Tibial artery (tissue), 4 donors: ENCODE results near the gene TFPI2.
A peak's percentile ranks its signal among the peaks of the same experiment; 100 is the strongest.
"Not testable (repeated sequence)": the region's sequence is repeated elsewhere in the genome, so short reads cannot be mapped to it uniquely, and the experiment has no call there.

ENCODE experiments used
- DNase-seq, 2 donors: peaks; one replicate each; pipeline ENCODE4 v3.0.0-alpha.2; 2019
- H3K27ac ChIP-seq, 2 donors: fragments of 200-600 bp; sonication (generic) in 1 of 2; 1 replicate in 1 of 2; 2 replicates in 1 of 2; pipeline ENCODE4 v1.5.1; 2018 to 2019; ENCODE audit warnings: mild to moderate bottlenecking in 1 of 2
- H3K27me3 ChIP-seq, 2 donors: fragments of 200-600 bp; sonication (generic) in 1 of 2; one replicate each; pipeline versions ENCODE4 v1.5.1 to v1.6.0; 2016 to 2019
- H3K36me3 ChIP-seq, 3 donors: fragments of 200-600 bp; sonication (generic) in 2 of 3; one replicate each; pipeline ENCODE4 v1.5.1; 2016 to 2019; ENCODE audit warnings: mild to moderate bottlenecking in 2 of 3
- H3K4me1 ChIP-seq, 4 donors: fragments of 200-600 bp; sonication (generic) in 2 of 4; 1 replicate in 3 of 4; 2 replicates in 1 of 4; pipeline ENCODE4 v1.5.1; 2016 to 2019
- H3K4me3 ChIP-seq, 2 donors: fragments of 200-600 bp; sonication (generic) in 1 of 2; 1 replicate in 1 of 2; 2 replicates in 1 of 2; pipeline ENCODE4 v1.5.1; 2018 to 2019; ENCODE audit warnings: mild to moderate bottlenecking in 2 of 2
- H3K9me3 ChIP-seq, 3 donors: fragments of 200-600 bp; sonication (generic) in 1 of 3; one replicate each; pipeline ENCODE4 v1.5.1; 2016 to 2019
- CTCF ChIP-seq, 2 experiments: fragments of 200-600 bp in 1 of 2; fragments of 450-650 bp in 1 of 2; IDR thresholded peaks; one replicate each; pipeline ENCODE4 v1.5.1; 2017 to 2019; ENCODE audit warnings: antibody characterized with exemption in 2 of 2, mild to moderate bottlenecking in 1 of 2, moderate library complexity in 1 of 2
- intact Hi-C: fragments of 100-400 bp; cut with DNase I; formaldehyde crosslinking; loops from one replicate; pipeline ENCODE4 v1.15.0; 2023; ENCODE audit warnings: low total_unique reads

The TFPI2 gene

GRCh38 chr7:93921607-93922566, 31.3 kb upstream of the TFPI2 start, which contains the start of gene GNG11:
TSS of gene GNG11 (plus strand) at chr7:93921735. CDS start at chr7:93922138, 403 bp downstream.
- Histone ChIP-seq H3K4me1 (peaks cover 0 to 31% (median 7%) of the 10 kb centered on the region in 4 donors), H3K36me3 (no peaks in the 10 kb centered on the region), H3K27me3 (no peaks in the 10 kb centered on the region), H3K9me3 (no peaks in the 10 kb centered on the region), H3K4me3 (peak within 1 kb of the TSS; percentile 61 to 68), H3K27ac (peak within 1 kb of the TSS; percentile 87 to 91)
- TF ChIP-seq CTCF (IDR thresholded peaks at IDR 0.05) = no peak
- peak; percentile 72 to 88 for DNase-seq
- intact Hi-C loops = no loop called here

GRCh38 chr7:93921186-93921585, 30.6 kb upstream of the TFPI2 start:
- DNase-seq = no peak
- Histone ChIP-seq H3K27ac (peak overlapping the region; percentile 87 to 91), H3K4me3 (peak overlapping the region; percentile 61 to 68), H3K27me3 (no peaks in the 10 kb centered on the region), H3K9me3 (no peaks in the 10 kb centered on the region), H3K36me3 (no peaks in the 10 kb centered on the region), H3K4me1 (peaks cover 0 to 25% (median 6%) of the 10 kb centered on the region in 4 donors)
- intact Hi-C loops = no loop called here
- no peak for TF ChIP-seq CTCF (IDR thresholded peaks at IDR 0.05)

- H3K27me3 ChIP-seq = no peaks in the 10 kb centered on the region
- no peaks in the 10 kb centered on the region for H3K36me3 ChIP-seq
- H3K4me1 ChIP-seq = peaks cover 0 to 25% (median 6%) of the 10 kb centered on the region in 4 donors
- H3K27ac ChIP-seq = peak overlapping the region; percentile 87 to 91
- no peak for TF ChIP-seq CTCF (IDR thresholded peaks at IDR 0.05)
- intact Hi-C loops = no loop called here
- H3K9me3 ChIP-seq = no peaks in the 10 kb centered on the region
- DNase-seq = no peak
- no peak overlapping the region for H3K4me3 ChIP-seq
Measured at GRCh38 chr7:93920496-93921182, 30.1 kb upstream of the TFPI2 start.

- intact Hi-C loops, H3K4me3 ChIP-seq, H3K27me3 ChIP-seq, DNase-seq, H3K27ac ChIP-seq, H3K36me3 ChIP-seq, H3K9me3 ChIP-seq, H3K4me1 ChIP-seq: not testable (repeated sequence)
Measured at GRCh38 chr7:93916315-93916714, 25.8 kb upstream of the TFPI2 start.

GRCh38 chr7:93915888-93916287, 25.3 kb upstream of the TFPI2 start:
- H3K27me3 ChIP-seq, intact Hi-C loops: not testable (repeated sequence)

GRCh38 chr7:93915206-93915842, 24.8 kb upstream of the TFPI2 start:
- intact Hi-C loops, H3K4me1 ChIP-seq, DNase-seq, H3K4me3 ChIP-seq, H3K27ac ChIP-seq, H3K27me3 ChIP-seq, H3K36me3 ChIP-seq, H3K9me3 ChIP-seq: not testable (repeated sequence)

More at GRCh38 chr7:93915888-93916287, 25.3 kb upstream of the TFPI2 start:
- not testable (repeated sequence) for H3K4me3 ChIP-seq, DNase-seq, H3K36me3 ChIP-seq, H3K9me3 ChIP-seq, H3K27ac ChIP-seq, H3K4me1 ChIP-seq
